ENCODE results near the gene STX2.
"Not testable (repeated sequence)": the region's sequence is repeated elsewhere in the genome, so short reads cannot be mapped to it uniquely, and the experiment has no call there.

The STX2 gene

GRCh38 chr12:130868412-130868811, 29.4 kb upstream of the STX2 start:
- no peak for DNase-seq

- DNase-seq = no peak
Observed at GRCh38 chr12:130863298-130863697, 24.2 kb upstream of the STX2 start.

DNA sequence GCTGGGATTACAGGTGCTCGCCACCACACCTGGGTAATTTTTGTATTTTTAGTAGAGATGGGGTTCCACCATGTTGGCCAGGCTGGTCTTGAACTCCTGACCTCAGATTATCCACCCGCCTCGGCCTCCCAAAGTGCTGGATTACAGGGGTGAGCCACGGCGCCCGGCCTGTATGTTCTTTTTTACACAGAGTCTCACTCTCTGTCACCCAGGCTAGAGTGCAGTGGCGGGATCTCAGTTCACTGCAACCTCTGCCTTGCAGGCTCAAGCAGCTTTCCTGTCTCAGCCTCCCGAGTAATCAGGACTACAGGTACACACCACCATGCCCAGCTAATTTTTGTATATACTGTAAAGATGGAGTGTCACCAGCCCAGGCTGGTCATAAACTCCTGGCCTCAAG, 23.7 kb upstream of the STX2 start:
- DNase-seq = not testable (repeated sequence)

DNA sequence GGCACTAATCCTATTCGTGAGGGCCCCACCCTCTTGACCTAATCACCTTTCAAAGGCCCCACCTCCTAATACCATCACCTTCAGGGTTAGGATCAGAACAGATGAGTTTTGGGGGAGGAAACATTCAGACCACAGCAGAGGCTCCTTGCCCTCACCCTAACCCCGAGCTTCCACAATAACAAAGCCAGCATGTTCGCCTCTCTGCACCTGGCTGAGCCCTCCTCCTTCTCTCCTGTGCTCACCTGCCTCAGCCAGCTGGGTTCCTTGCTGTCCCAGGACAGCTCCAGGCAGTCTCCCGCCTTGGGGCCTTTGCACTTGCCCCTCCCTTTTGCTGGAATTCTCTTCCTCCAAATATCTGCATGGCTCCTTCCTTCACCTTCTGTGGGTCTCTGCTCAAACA, 23.1 kb upstream of the STX2 start:
- no peak for DNase-seq

DNA sequence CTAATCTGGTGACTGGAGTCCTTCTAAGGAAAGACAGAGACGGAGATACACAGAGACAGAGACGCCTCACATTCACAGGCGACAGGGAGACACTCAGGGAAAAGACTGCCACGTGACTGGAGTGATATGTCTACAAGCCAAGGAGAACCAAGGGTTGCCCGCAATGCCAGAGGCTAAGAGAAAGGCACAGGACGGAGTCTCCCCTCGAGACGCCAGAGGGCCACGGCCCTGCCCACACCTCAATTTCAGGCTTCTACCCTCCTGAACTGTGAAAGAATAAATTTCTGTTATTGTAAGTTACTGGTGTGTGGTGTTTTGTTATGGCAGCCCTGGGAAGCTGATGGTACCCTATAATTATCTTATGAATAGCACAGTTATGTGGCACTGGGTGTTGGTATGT, 21.3 kb upstream of the STX2 start:
- DNase-seq = no peak

- no peak for DNase-seq
Observed at GRCh38 chr12:130859161-130859560, 20.1 kb upstream of the STX2 start.

DNA sequence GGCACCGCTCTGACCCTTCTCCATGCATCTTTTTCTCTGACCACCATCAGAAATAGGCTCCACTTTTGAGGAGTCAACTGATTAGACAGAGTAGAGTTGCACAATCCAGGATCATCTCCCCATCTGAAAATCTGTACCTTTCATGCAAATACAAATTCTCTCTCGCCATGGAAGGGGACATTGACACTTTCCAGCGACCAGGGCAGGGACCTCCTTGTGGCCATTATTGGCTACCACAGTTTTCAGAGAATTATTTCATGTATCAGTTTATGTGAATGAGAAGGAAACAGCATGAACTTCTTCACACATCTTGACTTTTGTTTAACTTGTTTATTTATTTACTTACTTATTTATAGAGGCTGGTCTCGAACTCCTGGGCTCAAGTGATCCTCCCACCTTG, 19.0 kb upstream of the STX2 start:
- DNase-seq = no peak

- no peak for DNase-seq
Observed at GRCh38 chr12:130856088-130856487, 17.0 kb upstream of the STX2 start.

DNA sequence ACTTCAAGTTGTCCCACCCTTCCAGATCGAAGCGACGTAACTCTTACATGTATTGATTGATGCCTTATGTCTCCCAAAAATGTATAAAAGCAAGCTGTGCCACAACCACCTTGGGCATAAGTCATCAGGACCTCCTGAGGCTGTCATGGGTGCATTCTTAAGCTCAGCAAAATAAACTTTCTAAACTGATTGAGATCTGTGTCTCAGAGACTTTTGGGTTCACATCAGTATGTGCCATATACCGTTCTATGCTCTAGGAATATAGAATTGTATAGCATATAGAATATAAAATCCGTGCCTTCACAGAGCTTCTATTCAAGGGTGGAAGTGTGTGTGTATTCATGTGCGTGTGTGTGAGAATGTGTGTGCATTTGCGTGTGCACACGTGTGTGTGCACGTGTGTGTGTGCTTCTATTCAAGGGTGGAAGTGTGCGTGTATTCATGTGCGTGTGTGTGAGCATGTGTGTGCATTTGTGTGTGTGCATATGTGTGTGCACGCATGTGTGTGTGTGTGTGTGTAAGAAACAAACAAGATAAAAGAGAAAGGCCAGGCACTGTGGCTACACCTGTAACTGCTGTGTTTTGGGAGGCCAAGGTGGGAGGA, 11.5 kb upstream of the STX2 start:
- DNase-seq = no peak

DNA sequence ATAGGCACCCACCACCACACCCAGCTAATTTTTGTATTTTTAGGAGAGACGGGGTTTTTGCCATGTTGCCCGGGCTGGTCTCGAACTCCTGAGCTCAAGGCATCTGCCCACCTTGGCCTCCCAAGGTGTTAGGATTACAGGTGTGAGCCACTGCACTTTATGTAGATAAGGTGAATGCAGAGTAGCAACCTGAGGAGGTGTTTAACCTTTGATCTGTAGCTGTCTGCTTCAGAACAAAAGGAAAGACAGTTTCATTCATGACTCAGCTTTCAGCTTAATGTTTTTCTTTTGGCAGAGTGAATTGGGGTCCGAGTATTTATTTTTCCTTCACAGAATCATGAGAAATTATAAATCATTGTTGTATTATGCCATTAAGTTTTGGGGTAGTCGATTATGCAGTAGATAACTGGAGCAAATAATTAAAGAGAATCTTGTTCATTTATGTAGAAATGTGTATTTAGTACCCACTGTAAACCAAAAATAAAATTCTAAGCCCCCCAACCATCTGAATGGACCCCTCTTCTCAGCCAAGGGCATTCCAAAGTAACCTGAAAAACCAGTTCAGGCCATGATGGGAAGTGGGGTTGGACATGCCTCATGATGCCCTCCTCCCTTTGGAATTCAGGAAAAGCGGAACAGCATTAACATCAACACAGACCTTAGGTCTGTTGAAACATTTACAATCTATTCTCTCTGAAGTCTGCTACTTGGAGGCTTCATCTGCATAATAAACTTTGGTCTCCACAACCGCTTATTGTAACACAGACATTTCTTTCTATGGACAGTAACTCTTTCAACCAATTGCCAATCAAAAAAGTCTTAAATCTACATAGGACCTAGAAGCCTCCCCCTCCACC, 10.7 kb upstream of the STX2 start:
- no peak for DNase-seq

- not testable (repeated sequence) for DNase-seq
Observed at GRCh38 chr12:130848785-130849305, 9.8 kb upstream of the STX2 start.

DNA sequence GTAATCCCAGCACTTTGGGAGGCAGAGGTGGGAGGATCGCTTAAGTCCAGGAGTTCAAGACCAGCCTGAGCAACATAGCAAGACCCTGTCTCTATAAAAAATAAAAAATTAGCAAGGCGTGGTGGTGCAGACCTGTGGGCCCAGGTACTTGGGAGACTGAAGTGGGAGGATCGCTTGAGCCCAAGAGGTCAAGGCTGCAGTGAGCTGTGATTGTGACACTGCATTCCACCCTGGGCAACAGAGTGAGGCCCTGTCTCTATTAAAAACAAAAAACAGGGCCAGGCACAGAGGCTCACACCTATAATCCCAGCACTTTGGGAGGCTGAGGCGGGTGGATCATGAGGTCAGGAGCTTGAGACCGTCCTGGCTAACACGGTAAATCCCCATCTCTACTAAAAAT, 9.1 kb upstream of the STX2 start:
- not testable (repeated sequence) for DNase-seq

- DNase-seq = no peak
Observed at GRCh38 chr12:130847112-130847511, 8.1 kb upstream of the STX2 start.

- DNase-seq = no peak
Observed at GRCh38 chr12:130846369-130846768, 7.3 kb upstream of the STX2 start.

DNA sequence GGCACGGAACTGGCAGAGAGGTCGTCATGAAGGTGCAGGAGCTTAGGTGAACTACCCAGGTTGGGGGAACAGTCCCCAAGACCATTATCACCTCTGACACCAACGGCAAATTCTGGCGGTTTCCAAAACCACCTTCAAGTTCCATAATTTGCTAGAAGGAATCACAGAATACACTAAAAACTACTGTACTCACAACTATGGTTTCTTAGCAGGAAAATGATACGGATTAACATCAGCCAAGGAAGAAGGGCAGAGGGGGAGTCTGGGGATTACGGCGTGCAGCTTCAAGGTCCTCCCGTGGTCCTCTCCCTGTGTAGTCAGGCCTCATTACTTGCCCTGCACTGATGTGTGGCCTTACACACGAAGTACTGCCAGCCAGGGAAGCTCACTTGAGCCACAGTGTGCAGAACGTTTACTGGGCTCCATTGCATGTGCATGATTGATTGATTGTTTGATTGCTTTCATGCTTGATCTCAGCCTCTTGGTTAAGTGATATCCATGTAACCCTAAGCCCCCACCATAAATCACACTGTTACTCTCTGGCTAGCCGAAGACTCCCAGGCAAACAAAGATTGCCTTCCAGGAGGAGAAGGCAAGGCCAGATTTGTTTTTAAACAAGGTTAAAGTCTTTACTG, 837 bp upstream of the STX2 start:
- DNase-seq = no peak

- peak; percentile 63 to 79 for DNase-seq
Observed at GRCh38 chr12:130838284-130838950, 633 bp downstream of the STX2 start.

DNA sequence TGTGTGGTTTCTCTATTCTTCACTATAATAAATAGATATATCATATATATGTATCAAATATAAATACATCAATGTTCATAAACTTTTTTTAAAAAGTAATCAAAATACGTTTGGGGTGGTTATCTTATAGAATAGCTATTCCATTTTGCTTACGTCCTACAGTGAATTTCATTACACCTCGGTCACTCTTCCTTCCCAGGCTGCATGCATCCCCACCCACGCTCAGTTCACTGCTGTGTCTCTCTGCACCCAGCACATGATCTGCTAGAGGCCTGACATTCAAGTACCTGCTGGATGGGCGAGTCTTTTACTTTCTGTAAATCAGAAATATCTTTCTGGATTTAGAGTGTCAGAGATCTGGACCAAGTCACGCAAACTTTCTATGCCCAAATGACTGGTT, 3.6 kb downstream of the STX2 start:
- DNase-seq = peak in 1 of 2 experiments; percentile 38

GRCh38 chr12:130835011-130835410, 4.0 kb downstream of the STX2 start:
- no peak for DNase-seq

- peak in 1 of 2 experiments; percentile 41 for DNase-seq
Observed at GRCh38 chr12:130832561-130833209, 6.4 kb downstream of the STX2 start.

GRCh38 chr12:130831876-130832405, 7.1 kb downstream of the STX2 start:
- DNase-seq = peak in 1 of 2 experiments; percentile 63

DNA sequence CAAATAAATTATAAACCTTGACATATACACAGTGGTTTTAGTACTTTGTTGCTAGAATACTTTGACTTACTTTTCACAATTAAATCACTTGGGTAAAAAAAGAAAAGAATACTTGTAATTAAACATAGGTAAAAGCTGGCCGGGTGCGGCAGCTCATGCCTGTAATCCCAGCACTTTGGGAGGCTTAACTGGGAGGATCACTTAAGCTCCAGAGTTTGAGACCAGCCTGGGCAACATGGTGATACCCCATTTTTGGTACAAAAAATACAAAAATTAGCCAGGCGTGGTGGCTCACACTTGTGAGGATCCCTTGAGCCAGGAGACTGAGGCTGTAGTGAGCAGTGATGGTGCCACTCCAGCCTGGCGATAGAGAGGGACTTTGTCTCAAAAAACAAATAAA, 7.8 kb downstream of the STX2 start:
- DNase-seq = peak; percentile 15 to 21

DNA sequence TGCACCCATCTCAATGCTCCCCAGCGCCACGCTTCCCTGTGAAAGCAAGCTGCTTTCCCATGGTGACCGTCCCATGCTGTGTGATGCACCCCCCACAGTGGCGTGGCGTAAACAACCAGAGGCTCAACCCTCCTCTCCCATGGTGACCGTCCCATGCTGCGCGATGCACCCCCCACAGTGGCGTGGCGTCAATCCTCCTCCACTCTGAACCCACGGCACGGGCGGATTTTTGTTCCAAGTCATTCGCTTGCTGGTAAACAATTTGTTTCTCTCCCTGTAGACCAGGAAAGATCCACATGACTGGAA, 8.9 kb downstream of the STX2 start:
- no peak for DNase-seq

Measured in NCI-H524 (cell line).